Panc1 (cell line): Measurements from ENCODE around the gene TTC28. TPM values are rescaled to one million over a fixed set of nuclear protein-coding genes. Genes with fewer than 3 reads are reported as not detected.

Source experiments
- ATAC-seq: fragments of 200-7000 bp; cut with Tn5 transposase; 2 replicates; pipeline ENCODE4 v1.9.1; 2020; ENCODE audit warnings: mild to moderate bottlenecking, moderate library complexity
- BruUV-seq: library from RNA; stranded (reverse); fragments of 400-500 nt; replicated peaks from 2 replicates; lab custom pipeline; 2021; lab: Mats Ljungman, UMichigan
- CTCF ChIA-PET: fragments of 300-600 bp; sonication (Branson Sonifier 250); formaldehyde crosslinking; loops from one replicate; lab custom pipeline; 2022; ENCODE audit warnings: antibody characterized with exemption; lab: Charles Lee
- POLR2A ChIA-PET: fragments of 300-600 bp; sonication (Branson Sonifier 250); formaldehyde crosslinking; loops from one replicate; lab custom pipeline; 2022; ENCODE audit warnings: antibody characterized with exemption; lab: Charles Lee
- DNase-seq: peaks from one replicate; pipeline ENCODE4 v3.0.0-alpha.2; 2010; ENCODE audit warnings: low read depth, low spot score
- H3K27ac ChIP-seq: 2 replicates; pipeline ENCODE4 v1.5.1; 2011; ENCODE audit warnings: mild to moderate bottlenecking, low read length, inconsistent platforms
- H3K27me3 ChIP-seq: fragments of 200-500 bp; sonication (Bioruptor generic); 2 replicates; pipeline ENCODE4 v1.6.0; 2014; ENCODE audit warnings: low read length, inconsistent platforms; ENCODE audit not compliant: control insufficient read depth, insufficient read depth
- H3K36me3 ChIP-seq: fragments of 200-500 bp; sonication (Bioruptor generic); 2 replicates; pipeline ENCODE4 v1.5.1; 2014; ENCODE audit warnings: inconsistent platforms, mild to moderate bottlenecking, low read length, moderate library complexity; ENCODE audit not compliant: control insufficient read depth, insufficient read depth
- H3K4me1 ChIP-seq: 2 replicates; pipeline ENCODE4 v1.5.1; 2011; ENCODE audit warnings: inconsistent platforms, mild to moderate bottlenecking, low read length, moderate library complexity; ENCODE audit not compliant: control insufficient read depth, insufficient read depth
- H3K4me3 ChIP-seq, 2 experiments: 2 replicates each; pipeline ENCODE4 v1.5.1; 2011 to 2012; ENCODE audit warnings: low read depth in 2 of 2, low read length in 2 of 2, mild to moderate bottlenecking in 2 of 2, inconsistent platforms in 1 of 2, moderate library complexity in 1 of 2
- H3K9me3 ChIP-seq: fragments of 200-500 bp; sonication (Bioruptor generic); 2 replicates; pipeline ENCODE4 v1.5.1; 2014; ENCODE audit warnings: low read depth, mild to moderate bottlenecking, inconsistent platforms, low read length, moderate library complexity; ENCODE audit not compliant: control insufficient read depth, insufficient read depth
- POLR2AphosphoS5 ChIP-seq: IDR thresholded peaks from 2 replicates; pipeline ENCODE4 v1.6.1; 2012; ENCODE audit warnings: mild to moderate bottlenecking, low read depth, low read length, moderate library complexity
- REST ChIP-seq, 2 experiments: IDR thresholded peaks; 2 replicates each; pipeline ENCODE4 v1.6.1; 2011 to 2012; ENCODE audit warnings: low read depth in 2 of 2, control low read depth in 1 of 2, low read length in 1 of 2, mild to moderate bottlenecking in 1 of 2, moderate library complexity in 1 of 2; ENCODE audit not compliant: insufficient read depth in 1 of 2
- SIN3A ChIP-seq: IDR thresholded peaks from 2 replicates; pipeline ENCODE4 v1.6.1; 2012; ENCODE audit warnings: low read depth, mild to moderate bottlenecking, low read length, moderate library complexity, borderline replicate concordance; ENCODE audit not compliant: insufficient read depth
- TCF7L2 ChIP-seq: IDR thresholded peaks from 2 replicates; pipeline ENCODE4 v1.6.1; 2011; ENCODE audit warnings: mild to moderate bottlenecking, low read depth, low read length, inconsistent platforms
- in situ Hi-C: cut with HindIII; loops from 2 replicates; pipeline ENCODE4 v1.10.0; 2016; ENCODE audit warnings: low sequenced_read_pairs, low pct_unique_long_range_greater_than_20kb
- intact Hi-C: fragments of 100-400 bp; cut with micrococcal nuclease; formaldehyde crosslinking; loops from one replicate; pipeline ENCODE4 v1.10.0; 2022; ENCODE audit not compliant: unreplicated experiment
- total RNA-seq: library from RNA; stranded (reverse); gene quantifications from one replicate; pipeline ENCODE4 v1.2.1, GENCODE V29; 2021; ENCODE audit not compliant: unreplicated experiment
- TF ChIP-seq, protein P1 (sequence below): fragments of 450-650 bp; IDR thresholded peaks from 2 replicates; pipeline ENCODE4 v1.5.1; 2017; ENCODE audit warnings: mild to moderate bottlenecking

The TTC28 gene
- total RNA-seq, 1 experiment from 2014 or later: 24.8 TPM

- no peak overlapping the region for H3K27ac ChIP-seq
- TF ChIP-seq POLR2AphosphoS5 (no peak), REST (IDR thresholded peaks at IDR 0.05; ENCODE audit: insufficient read depth in 1 of 2, low read depth in 2 of 2, low read length in 1 of 2) (no peak), SIN3A (no peak), TCF7L2 (no peak)
- TF ChIP-seq, protein P1, sequence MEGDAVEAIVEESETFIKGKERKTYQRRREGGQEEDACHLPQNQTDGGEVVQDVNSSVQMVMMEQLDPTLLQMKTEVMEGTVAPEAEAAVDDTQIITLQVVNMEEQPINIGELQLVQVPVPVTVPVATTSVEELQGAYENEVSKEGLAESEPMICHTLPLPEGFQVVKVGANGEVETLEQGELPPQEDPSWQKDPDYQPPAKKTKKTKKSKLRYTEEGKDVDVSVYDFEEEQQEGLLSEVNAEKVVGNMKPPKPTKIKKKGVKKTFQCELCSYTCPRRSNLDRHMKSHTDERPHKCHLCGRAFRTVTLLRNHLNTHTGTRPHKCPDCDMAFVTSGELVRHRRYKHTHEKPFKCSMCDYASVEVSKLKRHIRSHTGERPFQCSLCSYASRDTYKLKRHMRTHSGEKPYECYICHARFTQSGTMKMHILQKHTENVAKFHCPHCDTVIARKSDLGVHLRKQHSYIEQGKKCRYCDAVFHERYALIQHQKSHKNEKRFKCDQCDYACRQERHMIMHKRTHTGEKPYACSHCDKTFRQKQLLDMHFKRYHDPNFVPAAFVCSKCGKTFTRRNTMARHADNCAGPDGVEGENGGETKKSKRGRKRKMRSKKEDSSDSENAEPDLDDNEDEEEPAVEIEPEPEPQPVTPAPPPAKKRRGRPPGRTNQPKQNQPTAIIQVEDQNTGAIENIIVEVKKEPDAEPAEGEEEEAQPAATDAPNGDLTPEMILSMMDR: no peak
- in situ Hi-C loops (no loop called here), intact Hi-C loops (no loop called here)
- no peaks in the 10 kb centered on the region for H3K4me1 ChIP-seq
- no peaks in the 10 kb centered on the region for H3K36me3 ChIP-seq
- ATAC-seq: no peak
- no peak overlapping the region for H3K4me3 ChIP-seq
- no peaks in the 10 kb centered on the region for H3K27me3 ChIP-seq
- no peaks in the 10 kb centered on the region for H3K9me3 ChIP-seq
- DNase-seq: no peak
- POLR2A ChIA-PET: no interaction called here
- no TSS peak for BruUV-seq
- CTCF ChIA-PET: no interaction called here
These were observed 268.5 kb downstream of the TTC28 start for GRCh38 chr22:28411125-28411524.

GRCh38 chr22:28410050-28410816 is 269.4 kb downstream of the TTC28 start:
- intact Hi-C loops: no loop called here
- in situ Hi-C loops: no loop called here
- ATAC-seq: no peak
- ChIA-PET POLR2A (no interaction called here), CTCF (no interaction called here)
- no peaks in the 10 kb centered on the region for H3K27me3 ChIP-seq
- no TSS peak for BruUV-seq
- no peaks in the 10 kb centered on the region for H3K36me3 ChIP-seq
- DNase-seq: no peak
- H3K4me3 ChIP-seq: no peak overlapping the region
- no peaks in the 10 kb centered on the region for H3K4me1 ChIP-seq
- no peak overlapping the region for H3K27ac ChIP-seq
- H3K9me3 ChIP-seq: no peaks in the 10 kb centered on the region
- TF ChIP-seq POLR2AphosphoS5 (no peak), REST (IDR thresholded peaks at IDR 0.05; ENCODE audit: insufficient read depth in 1 of 2, low read depth in 2 of 2, low read length in 1 of 2) (no peak), SIN3A (no peak), TCF7L2 (no peak)
- TF ChIP-seq, protein P1: no peak
